ENCODE data around the gene MAPK7. TPM values are rescaled to one million over a fixed set of nuclear protein-coding genes. Genes with fewer than 3 reads are reported as not detected.
A peak's percentile ranks its signal among the peaks of the same experiment; 100 is the strongest.

Gene MAPK7
- total and polyA plus RNA-seq, 9 of the 15 experiments (the other 6 are each of a cell fraction or from before 2014, with no cell fraction given): 0.46 to 7.5 (median 2.5) TPM

DNA sequence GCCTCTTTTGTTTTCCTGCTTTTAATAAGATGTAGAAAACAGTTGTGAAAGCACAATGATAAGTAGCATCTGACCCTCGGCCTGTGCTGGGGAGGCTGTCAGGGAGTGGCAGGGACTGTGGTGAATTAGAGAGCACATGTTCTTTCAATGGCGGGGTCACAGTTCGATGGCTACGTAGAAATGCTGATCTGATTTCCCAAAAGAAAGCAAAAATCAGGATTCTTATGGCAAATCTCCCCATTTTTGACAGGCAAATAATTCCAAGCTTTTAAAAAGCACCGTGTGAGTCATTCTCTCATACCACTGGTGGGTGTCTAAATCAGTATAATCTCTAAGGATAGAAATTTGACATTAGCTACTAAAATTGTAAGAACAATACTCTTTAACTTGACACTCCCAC lies 4.2 kb upstream of the MAPK7 start (continued):
- TF ChIP-seq, protein P1, sequence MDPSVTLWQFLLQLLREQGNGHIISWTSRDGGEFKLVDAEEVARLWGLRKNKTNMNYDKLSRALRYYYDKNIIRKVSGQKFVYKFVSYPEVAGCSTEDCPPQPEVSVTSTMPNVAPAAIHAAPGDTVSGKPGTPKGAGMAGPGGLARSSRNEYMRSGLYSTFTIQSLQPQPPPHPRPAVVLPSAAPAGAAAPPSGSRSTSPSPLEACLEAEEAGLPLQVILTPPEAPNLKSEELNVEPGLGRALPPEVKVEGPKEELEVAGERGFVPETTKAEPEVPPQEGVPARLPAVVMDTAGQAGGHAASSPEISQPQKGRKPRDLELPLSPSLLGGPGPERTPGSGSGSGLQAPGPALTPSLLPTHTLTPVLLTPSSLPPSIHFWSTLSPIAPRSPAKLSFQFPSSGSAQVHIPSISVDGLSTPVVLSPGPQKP (CRISPR knock-in tag; IDR thresholded peaks at IDR 0.05): no peak
- TF ChIP-seq ZNF589 (CRISPR knock-in tag; IDR thresholded peaks at IDR 0.05; ENCODE audit: low read depth) (no peak), ILF3 (IDR thresholded peaks at IDR 0.05; ENCODE audit: borderline replicate concordance) (no peak)

DNA sequence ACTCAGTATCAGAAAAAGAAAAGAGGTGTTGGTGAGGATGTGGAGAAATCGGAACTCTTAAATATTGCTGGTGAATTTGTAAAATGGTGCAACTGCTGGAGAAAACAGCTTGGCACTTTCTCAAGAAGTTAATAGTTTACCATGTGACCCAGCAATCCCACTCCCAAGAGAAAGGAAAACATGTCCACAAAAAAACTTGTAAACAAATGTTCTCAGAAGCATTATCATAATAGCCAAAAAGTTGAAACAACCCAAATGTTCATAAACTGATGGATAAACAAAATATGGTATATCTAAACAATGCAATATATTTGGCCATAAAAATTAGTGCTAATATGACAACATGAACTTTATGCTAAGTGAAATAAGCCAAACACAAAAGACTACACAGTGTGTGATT lies 2.6 kb upstream of the MAPK7 start:
- Histone ChIP-seq H3K9ac (ENCODE audit: insufficient read depth in 1 of 2, low read depth in 2 of 2, low read length in 2 of 2) (no peak overlapping the region), H3K9me1 (ENCODE audit: control insufficient read depth, insufficient read depth, low read length) (no peaks in the 10 kb centered on the region), H3K79me2 (ENCODE audit: control insufficient read depth, insufficient read depth, low read length) (peaks cover 9% of the 10 kb centered on the region; the same call in 2 of the 3 replicates), H2AFZ (ENCODE audit: low read depth, low read length) (no peak overlapping the region), H3K4me2 (ENCODE audit: insufficient read depth, low read length) (no peak overlapping the region), H3K4me1 (replicated peaks in 1 of 2; ENCODE audit: control insufficient read depth in 2 of 2, insufficient read depth in 2 of 2, low read length in 2 of 2) (peaks cover 0 to 11% of the 10 kb centered on the region in 2 experiments; a peak in 3 of 5 replicates), H3K36me3 (ENCODE audit: control insufficient read depth, insufficient read depth, low read length) (peaks cover 14% of the 10 kb centered on the region; the same call in 1 of the 3 replicates), H4K20me1 (replicated peaks; ENCODE audit: control insufficient read depth, insufficient read depth, low read length) (no peaks in the 10 kb centered on the region), H3K9me3 (replicated peaks; ENCODE audit: control insufficient read depth, insufficient read depth, low read depth, low read length) (no peaks in the 10 kb centered on the region), H3K4me3 (no peak overlapping the region), H3K27ac (ENCODE audit: extremely low read depth, low read depth, low read length) (no peak overlapping the region), H3K27me3 (ENCODE audit: control insufficient read depth in 2 of 2, insufficient read depth in 2 of 2, low read length in 2 of 2) (no peaks in the 10 kb centered on the region; a peak in 1 of 5 replicates)
- no peak for ATAC-seq
- in situ Hi-C loops (cut with MboI): no loop called here
- TF ChIP-seq, protein P2, sequence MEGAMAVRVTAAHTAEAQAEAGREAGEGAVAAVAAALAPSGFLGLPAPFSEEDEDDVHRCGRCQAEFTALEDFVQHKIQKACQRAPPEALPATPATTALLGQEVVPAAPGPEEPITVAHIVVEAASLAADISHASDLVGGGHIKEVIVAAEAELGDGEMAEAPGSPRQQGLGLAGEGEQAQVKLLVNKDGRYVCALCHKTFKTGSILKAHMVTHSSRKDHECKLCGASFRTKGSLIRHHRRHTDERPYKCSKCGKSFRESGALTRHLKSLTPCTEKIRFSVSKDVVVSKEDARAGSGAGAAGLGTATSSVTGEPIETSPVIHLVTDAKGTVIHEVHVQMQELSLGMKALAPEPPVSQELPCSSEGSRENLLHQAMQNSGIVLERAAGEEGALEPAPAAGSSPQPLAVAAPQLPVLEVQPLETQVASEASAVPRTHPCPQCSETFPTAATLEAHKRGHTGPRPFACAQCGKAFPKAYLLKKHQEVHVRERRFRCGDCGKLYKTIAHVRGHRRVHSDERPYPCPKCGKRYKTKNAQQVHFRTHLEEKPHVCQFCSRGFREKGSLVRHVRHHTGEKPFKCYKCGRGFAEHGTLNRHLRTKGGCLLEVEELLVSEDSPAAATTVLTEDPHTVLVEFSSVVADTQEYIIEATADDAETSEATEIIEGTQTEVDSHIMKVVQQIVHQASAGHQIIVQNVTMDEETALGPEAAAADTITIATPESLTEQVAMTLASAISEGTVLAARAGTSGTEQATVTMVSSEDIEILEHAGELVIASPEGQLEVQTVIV (CRISPR knock-in tag; IDR thresholded peaks at IDR 0.05; ENCODE audit: borderline replicate concordance): no peak
- no peak for TF ChIP-seq KAT2B (IDR thresholded peaks at IDR 0.05; ENCODE audit: low read depth, low read length)
- no peak for TF ChIP-seq HMG20B (CRISPR knock-in tag; IDR thresholded peaks at IDR 0.05)
- no peak for TF ChIP-seq PHTF2 (CRISPR knock-in tag; IDR thresholded peaks at IDR 0.05)
- no peak for TF ChIP-seq ZNF134 (CRISPR knock-in tag; conservative IDR thresholded peaks at IDR 0.05)
- CTCF ChIA-PET (ENCODE audit: low intra/inter-chr PET ratio): no interaction called here
- FAIRE-seq: peak; percentile 37
- intact Hi-C loops (cut with micrococcal nuclease): no loop called here
- 57% methylated on average over 1 of the region's 1 CpG for WGBS (ENCODE audit: insufficient coverage, low coverage, missing lambda C conversion rate)
- POLR2A ChIA-PET: no interaction called here
- no peak for DNase-seq (ENCODE audit: extremely low read depth in 1 of 4, low spot score in 3 of 4)
- BruUV-seq (replicated peaks): no TSS peak

Measured in K562 (cell line).